Fibroblast of pulmonary artery (primary cell): ENCODE measurements around the gene CCDC82.

ENCODE experiments used
- DNase-seq: peaks from one replicate; pipeline ENCODE4 v3.0.0-alpha.2; 2010; ENCODE audit warnings: low read depth
- H3K4me3 ChIP-seq: replicated peaks from 2 replicates; pipeline ENCODE4 v1.5.1; 2011; ENCODE audit warnings: low read depth, mild to moderate bottlenecking, control low read depth, low read length, moderate library complexity
- CTCF ChIP-seq: IDR thresholded peaks from 2 replicates; pipeline ENCODE4 v1.5.1; 2011; ENCODE audit warnings: mild to moderate bottlenecking, control low read depth, low read length, inconsistent platforms; ENCODE audit errors: missing control alignments

The CCDC82 gene

GRCh38 chr11:96330511-96330859, 59.2 kb downstream of the CCDC82 start:
- H3K4me3 ChIP-seq: no peak overlapping the region
- no peak for TF ChIP-seq CTCF
- no peak for DNase-seq

DNA sequence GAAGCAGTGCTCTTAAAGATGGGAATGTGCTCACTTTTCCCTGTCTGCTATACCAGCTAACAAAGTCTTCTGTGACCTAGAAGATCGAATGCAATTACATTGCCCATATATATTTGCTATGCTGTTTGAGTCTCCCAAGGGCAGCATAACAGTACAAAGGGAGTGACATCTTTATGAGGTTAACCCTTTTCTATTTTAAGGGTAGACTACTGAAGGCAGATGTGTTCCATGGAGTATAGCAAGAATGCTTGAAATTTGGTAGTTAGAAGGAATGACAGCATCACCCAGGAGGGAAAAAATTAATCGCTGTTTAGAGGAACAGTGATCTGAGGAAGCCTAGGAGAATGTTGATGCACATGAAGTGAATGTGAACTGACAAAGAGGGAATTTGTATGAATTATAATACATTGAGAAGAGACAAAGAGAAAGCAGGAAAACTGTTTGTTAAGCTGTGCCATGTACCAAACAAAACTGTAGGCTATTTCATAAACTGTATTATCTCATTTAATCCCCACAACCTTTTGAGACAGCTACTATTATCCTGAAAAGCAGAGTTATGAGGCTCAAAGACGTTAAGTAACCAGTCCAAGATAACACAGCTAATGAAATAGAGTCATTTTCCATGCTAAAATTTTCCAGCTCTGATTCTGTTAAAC, 59.7 kb downstream of the CCDC82 start:
- H3K4me3 ChIP-seq: no peak overlapping the region
- no peak for DNase-seq
- TF ChIP-seq CTCF: no peak

DNA sequence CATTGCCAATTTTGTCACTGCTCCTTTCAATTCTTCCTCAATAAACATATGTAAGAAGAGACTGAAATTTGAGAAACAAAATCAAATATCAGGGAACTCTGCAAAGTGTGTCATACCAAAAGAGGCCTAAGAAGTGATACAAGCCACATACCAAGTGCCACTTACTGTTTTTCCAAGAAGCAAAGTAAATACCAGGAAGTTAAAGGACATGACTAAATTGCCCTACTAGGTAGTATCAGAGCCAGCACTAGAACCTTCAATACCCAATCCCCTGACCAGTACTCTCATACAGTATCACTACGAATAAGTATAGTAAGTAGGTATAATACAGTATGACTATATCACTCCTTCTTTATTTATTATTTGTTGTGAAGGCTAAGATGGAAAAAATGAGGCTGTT, 60.3 kb downstream of the CCDC82 start:
- no peak overlapping the region for H3K4me3 ChIP-seq
- TF ChIP-seq CTCF: no peak
- DNase-seq: no peak

- H3K4me3 ChIP-seq: no peak overlapping the region
- no peak for DNase-seq
- no peak for TF ChIP-seq CTCF
Observed at GRCh38 chr11:96328395-96329010, 61.2 kb downstream of the CCDC82 start.

DNA sequence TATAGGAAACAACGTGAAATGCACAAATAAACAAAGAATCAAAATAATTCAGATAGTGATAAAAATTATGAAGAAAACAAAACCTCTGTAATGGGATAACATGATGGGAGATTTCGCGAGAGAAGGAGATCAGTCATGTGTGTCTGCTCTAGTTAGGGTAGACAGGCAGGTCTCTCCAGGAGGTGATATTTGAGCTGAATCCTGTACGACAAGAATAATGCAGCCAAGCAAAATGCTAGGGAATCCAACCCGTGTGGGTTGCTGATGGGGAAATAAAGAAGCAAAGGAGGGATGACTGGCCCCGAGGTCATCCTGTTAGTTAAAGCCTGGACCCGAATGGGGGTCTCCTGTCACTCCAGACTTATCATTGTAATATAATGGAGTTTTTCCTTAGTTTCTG, 62.8 kb downstream of the CCDC82 start:
- no peak overlapping the region for H3K4me3 ChIP-seq
- DNase-seq: no peak
- TF ChIP-seq CTCF: no peak

DNA sequence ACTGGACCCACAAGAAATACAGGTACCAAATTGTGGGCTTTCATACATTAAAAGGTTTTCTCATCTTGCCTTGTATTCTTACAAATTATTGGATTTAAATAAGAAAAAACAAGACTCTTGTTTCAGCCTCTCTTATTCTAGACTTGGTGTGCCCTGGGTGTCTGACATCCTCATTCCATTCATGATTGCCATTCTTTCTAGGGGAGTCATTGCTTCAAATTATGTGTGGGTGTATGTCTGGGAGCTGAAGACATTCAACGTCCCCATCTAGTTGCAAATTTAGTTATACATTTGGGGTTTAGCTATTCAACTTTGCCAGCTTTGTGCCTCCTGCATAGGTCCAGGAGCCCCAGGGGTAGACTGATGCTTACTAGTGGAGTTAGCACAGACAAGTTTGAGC, 64.8 kb downstream of the CCDC82 start:
- H3K4me3 ChIP-seq: no peak overlapping the region
- no peak for TF ChIP-seq CTCF
- DNase-seq: peak; percentile 83

- no peak for DNase-seq
- H3K4me3 ChIP-seq: no peak overlapping the region
- no peak for TF ChIP-seq CTCF
Observed at GRCh38 chr11:96323642-96323985, 66.1 kb downstream of the CCDC82 start.
